H1 (cell line): Measurements from ENCODE around the gene SPEM1. TPM values are rescaled to one million over a fixed set of nuclear protein-coding genes. Genes with fewer than 3 reads are reported as not detected.

Experiments
- CTCF ChIA-PET: fragments of 300-600 bp; sonication (Branson Sonifier 250); formaldehyde crosslinking; loops from one replicate; lab custom pipeline; 2021; ENCODE audit not compliant: partially characterized antibody; lab: Charles Lee
- POLR2A ChIA-PET: fragments of 300-600 bp; sonication (Branson Sonifier 250); formaldehyde crosslinking; loops from one replicate; lab custom pipeline; 2021; ENCODE audit warnings: inconsistent platforms; ENCODE audit not compliant: partially characterized antibody; lab: Charles Lee
- DNase-seq, 2 experiments: peaks; one replicate each; pipeline versions ENCODE4 v3.0.0 to v3.0.0-alpha.2; 2010 to 2022; ENCODE audit warnings: low spot score in 2 of 2, low read depth in 1 of 2, mixed read lengths in 1 of 2
- FAIRE-seq: peaks from 2 replicates; lab custom pipeline; 2011; peaks lifted over from hg19 to GRCh38; lab: Jason Lieb, UNC
- H2AFZ ChIP-seq: 2 replicates; pipeline ENCODE4 v1.8.1; 2012; ENCODE audit warnings: low read length, inconsistent platforms
- H2AK5ac ChIP-seq: 2 replicates; pipeline ENCODE4 v1.6.1; 2013; ENCODE audit warnings: low read depth, low read length
- H2BK120ac ChIP-seq: replicated peaks from 2 replicates; pipeline ENCODE3; 2013; ENCODE audit warnings: low read depth, low read length, inconsistent platforms
- H2BK12ac ChIP-seq: 2 replicates; pipeline ENCODE4 v1.6.1; 2013; ENCODE audit warnings: low read depth, low read length
- H2BK15ac ChIP-seq: 2 replicates; pipeline ENCODE4 v1.6.1; 2013; ENCODE audit warnings: low read length
- H2BK20ac ChIP-seq: 2 replicates; pipeline ENCODE4 v1.6.1; 2013; ENCODE audit warnings: low read length
- H2BK5ac ChIP-seq: 2 replicates; pipeline ENCODE4 v1.6.1; 2013; ENCODE audit warnings: low read depth, low read length
- H3K14ac ChIP-seq: 2 replicates; pipeline ENCODE4 v1.6.1; 2013; ENCODE audit warnings: inconsistent platforms; ENCODE audit not compliant: insufficient read length
- H3K18ac ChIP-seq: 2 replicates; pipeline ENCODE4 v1.6.1; 2013; ENCODE audit warnings: low read length; ENCODE audit errors: extremely low read depth
- H3K23ac ChIP-seq: 2 replicates; pipeline ENCODE4 v1.6.1; 2013; ENCODE audit warnings: inconsistent platforms; ENCODE audit not compliant: insufficient read length
- H3K23me2 ChIP-seq: 2 replicates; pipeline ENCODE4 v1.6.1; 2013; ENCODE audit warnings: low read depth, low read length
- H3K27ac ChIP-seq: 2 replicates; pipeline ENCODE4 v1.6.1; 2011; ENCODE audit warnings: low read depth, low read length, inconsistent platforms
- H3K27me3 ChIP-seq, 4 experiments: replicated peaks in 1 of 4; 1 replicate in 1 of 4; 2 replicates in 3 of 4; pipeline versions ENCODE4 v1.6.1 to v1.8.1; 2011 to 2013; ENCODE audit warnings: low read length in 3 of 4, mild to moderate bottlenecking in 3 of 4, inconsistent platforms in 2 of 4, mixed read lengths in 2 of 4, moderate library complexity in 1 of 4; ENCODE audit not compliant: control insufficient read depth in 3 of 4, insufficient read depth in 3 of 4; ENCODE audit errors: extremely low read depth in 1 of 4
- H3K36me3 ChIP-seq, 4 experiments: 2 replicates each; pipeline versions ENCODE4 v1.6.1 to v1.8.1; 2011 to 2013; ENCODE audit warnings: mild to moderate bottlenecking in 4 of 4, low read length in 3 of 4, moderate library complexity in 2 of 4, control low read depth in 1 of 4, inconsistent platforms in 1 of 4; ENCODE audit not compliant: insufficient read depth in 4 of 4, control insufficient read depth in 2 of 4
- H3K4ac ChIP-seq: replicated peaks from 2 replicates; pipeline ENCODE3; 2013; ENCODE audit warnings: low read length, low read depth, mixed read lengths, inconsistent platforms; ENCODE audit not compliant: insufficient read length
- H3K4me1 ChIP-seq, 4 experiments: replicated peaks in 1 of 4; 1 replicate in 1 of 4; 2 replicates in 3 of 4; pipeline versions ENCODE4 v1.6.1 to v1.8.1; 2011 to 2013; ENCODE audit warnings: low read length in 3 of 4, inconsistent platforms in 2 of 4, mixed read lengths in 1 of 4; ENCODE audit not compliant: insufficient read depth in 4 of 4, control insufficient read depth in 3 of 4
- H3K4me2 ChIP-seq, 2 experiments: 2 replicates each; pipeline versions ENCODE4 v1.6.1 to v1.8.1; 2011 to 2013; ENCODE audit warnings: low read depth in 2 of 2, low read length in 2 of 2, control low read depth in 1 of 2, inconsistent platforms in 1 of 2, mild to moderate bottlenecking in 1 of 2; ENCODE audit not compliant: insufficient read depth in 1 of 2
- H3K4me3 ChIP-seq, 4 experiments: fragments of 200-600, 300-600 bp in 1 of 4; sonication (generic), shearing (Covaris generic), sonication (Bioruptor Twin) in 1 of 4; 2 replicates each; pipeline versions ENCODE4 v1.5.1 to v1.8.1; 2011 to 2016; ENCODE audit warnings: low read length in 4 of 4, low read depth in 3 of 4, control low read depth in 2 of 4, inconsistent platforms in 2 of 4, mild to moderate bottlenecking in 2 of 4, mixed read lengths in 1 of 4, moderate library complexity in 1 of 4; ENCODE audit not compliant: insufficient read depth in 2 of 4; ENCODE audit errors: extremely low read depth in 1 of 4
- H3K56ac ChIP-seq: replicated peaks from 2 replicates; pipeline ENCODE3; 2013; ENCODE audit warnings: low read depth, mild to moderate bottlenecking, mixed read lengths, low read length, inconsistent platforms; ENCODE audit not compliant: insufficient read length
- H3K79me1 ChIP-seq: 2 replicates; pipeline ENCODE4 v1.6.1; 2013; ENCODE audit warnings: low read depth, low read length, control low read depth
- H3K79me2 ChIP-seq, 2 experiments: 2 replicates each; pipeline versions ENCODE4 v1.6.1 to v1.8.1; 2012 to 2013; ENCODE audit warnings: low read length in 2 of 2, mild to moderate bottlenecking in 2 of 2, inconsistent platforms in 1 of 2; ENCODE audit not compliant: insufficient read depth in 2 of 2, control insufficient read depth in 1 of 2
- H3K9ac ChIP-seq, 4 experiments: replicated peaks in 1 of 4; 1 replicate in 1 of 4; 2 replicates in 3 of 4; pipeline versions ENCODE4 v1.6.1 to v1.8.1; 2011 to 2013; ENCODE audit warnings: low read depth in 3 of 4, low read length in 3 of 4, control low read depth in 2 of 4, mild to moderate bottlenecking in 2 of 4, moderate library complexity in 2 of 4, inconsistent platforms in 1 of 4; ENCODE audit errors: extremely low read depth in 1 of 4
- H3K9me3 ChIP-seq, 2 experiments: 2 replicates each; pipeline versions ENCODE4 v1.6.1 to v1.8.1; 2012 to 2013; ENCODE audit warnings: mild to moderate bottlenecking in 2 of 2, moderate library complexity in 2 of 2, control low read depth in 1 of 2, inconsistent platforms in 1 of 2, low read depth in 1 of 2, low read length in 1 of 2, mixed read lengths in 1 of 2; ENCODE audit not compliant: insufficient read depth in 2 of 2
- H4K20me1 ChIP-seq, 2 experiments: replicated peaks in 1 of 2; 2 replicates each; pipeline versions ENCODE3 to v1.8.1; 2011 to 2013; ENCODE audit warnings: inconsistent platforms in 2 of 2, low read length in 2 of 2, mild to moderate bottlenecking in 1 of 2; ENCODE audit not compliant: insufficient read depth in 2 of 2, control insufficient read depth in 1 of 2
- H4K5ac ChIP-seq: 2 replicates; pipeline ENCODE4 v1.6.1; 2013; ENCODE audit warnings: low read length, low read depth, mixed read lengths, inconsistent platforms; ENCODE audit not compliant: insufficient read length
- H4K8ac ChIP-seq: 2 replicates; pipeline ENCODE4 v1.8.0; 2013; ENCODE audit warnings: mild to moderate bottlenecking, moderate library complexity, low read length, inconsistent platforms; ENCODE audit not compliant: insufficient read depth; ENCODE audit errors: extremely low read depth
- H4K91ac ChIP-seq: replicated peaks from 2 replicates; pipeline ENCODE3; 2013; ENCODE audit warnings: low read length, mixed read lengths, inconsistent platforms; ENCODE audit not compliant: insufficient read length
- BACH1 ChIP-seq: IDR thresholded peaks from 2 replicates; pipeline ENCODE4 v1.6.1; 2012; ENCODE audit warnings: low read length, improper control_type of control experiment
- CBX5 ChIP-seq: fragments of 300-800, 300-1000 bp; sonication (generic); IDR thresholded peaks from 2 replicates; pipeline ENCODE4 v1.7.1; 2016; ENCODE audit warnings: antibody characterized with exemption, low read length, low read depth
- CREB1 ChIP-seq: IDR thresholded peaks from 2 replicates; pipeline ENCODE4 v1.6.1; 2012; ENCODE audit warnings: inconsistent platforms
- KDM5A ChIP-seq: fragments of 200-600 bp; IDR thresholded peaks from 2 replicates; pipeline ENCODE4 v1.7.1; 2012; ENCODE audit warnings: mild to moderate bottlenecking, low read length, inconsistent platforms, mixed read lengths
- MAX ChIP-seq: IDR thresholded peaks from 2 replicates; pipeline ENCODE4 v1.6.1; 2012; ENCODE audit warnings: inconsistent platforms
- POLR2A ChIP-seq, 2 experiments: IDR thresholded peaks; 1 replicate in 1 of 2; 2 replicates in 1 of 2; pipeline ENCODE4 v1.6.1; 2011; ENCODE audit warnings: low read depth in 2 of 2, low read length in 2 of 2, mild to moderate bottlenecking in 2 of 2; ENCODE audit errors: control extremely low read depth in 1 of 2
- POU5F1 ChIP-seq: IDR thresholded peaks from 2 replicates; pipeline ENCODE4 v1.6.1; 2011; ENCODE audit warnings: low read depth, mild to moderate bottlenecking, low read length, moderate library complexity
- SP1 ChIP-seq: IDR thresholded peaks from 2 replicates; pipeline ENCODE4 v1.6.1; 2011; ENCODE audit warnings: low read depth, low read length
- SP4 ChIP-seq: IDR thresholded peaks from 2 replicates; pipeline ENCODE4 v1.6.1; 2012; ENCODE audit warnings: low read length, inconsistent platforms
- SRF ChIP-seq: IDR thresholded peaks from 2 replicates; pipeline ENCODE4 v1.6.1; 2011; ENCODE audit warnings: mild to moderate bottlenecking, low read depth, low read length, moderate library complexity
- TAF1 ChIP-seq: IDR thresholded peaks from 2 replicates; pipeline ENCODE4 v1.6.1; 2011; ENCODE audit warnings: mild to moderate bottlenecking, low read depth, low read length
- YY1 ChIP-seq: IDR thresholded peaks from 2 replicates; pipeline ENCODE4 v1.6.1; 2011; ENCODE audit warnings: low read depth, mild to moderate bottlenecking, low read length
- ZNF274 ChIP-seq: IDR thresholded peaks from 2 replicates; pipeline ENCODE4 v1.7.0; 2012; ENCODE audit warnings: low read length, borderline replicate concordance; ENCODE audit errors: extremely low read depth
- WGBS, 2 experiments: shearing (Covaris generic) in 1 of 2; methylation state at CpG; one replicate each; pipeline versions ENCODE4 v1.1.6 to v1.1.7; 2013 to 2015; ENCODE audit warnings: low lambda C conversion rate in 2 of 2, mixed read lengths in 2 of 2, inconsistent platforms in 1 of 2, low coverage in 1 of 2, missing lambda C conversion rate in 1 of 2; ENCODE audit not compliant: insufficient replicate concordance in 2 of 2, insufficient coverage in 1 of 2, insufficient read length in 1 of 2; ENCODE audit errors: extremely low coverage in 1 of 2, missing lambda C conversion rate in 1 of 2; 5-methylcytosine and 5-hydroxymethylcytosine counted together
- polyA plus RNA-seq, 7 experiments: library from polyadenylated mRNA; depleted of rRNA in 3 of 7; stranded (reverse) in 5 of 7; unstranded in 2 of 7; fragments of >200 nt in 5 of 7; fragments of 200-250 nt in 2 of 7; gene quantifications; 1 replicate in 5 of 7; 2 replicates in 1 of 7; 4 replicates in 1 of 7; pipeline versions ENCODE4 v1.2.1 to v1.2.3, GENCODE V29; 2011 to 2013; ENCODE audit warnings: missing spikeins in 2 of 7, mixed read lengths in 2 of 7
- total RNA-seq: library from RNA; stranded (reverse); fragmentation: NEBNext Ultra II Directional; extraction: Animal tissue kit (Norgen Biotek cat#: 25700); gene quantifications from 2 replicates; pipeline ENCODE4 v1.2.1, GENCODE V29; 2021
- TF ChIP-seq, protein P1 (sequence below): IDR thresholded peaks from 2 replicates; pipeline ENCODE4 v1.6.1; 2012; ENCODE audit warnings: inconsistent platforms

SPEM1 gene
- total and polyA plus RNA-seq, 2 of the 8 experiments (the other 6 are each of a cell fraction or from before 2014, with no cell fraction given): not detected

- H3K4ac ChIP-seq: no peak overlapping the region
- no peak overlapping the region for H3K27ac ChIP-seq
- no peaks in the 10 kb centered on the region for H3K79me2 ChIP-seq
- no peak overlapping the region for H3K23ac ChIP-seq
- H2AFZ ChIP-seq: no peak overlapping the region
- no peak overlapping the region for H2BK5ac ChIP-seq
- no peak overlapping the region for H3K9ac ChIP-seq
- no peak overlapping the region for H3K14ac ChIP-seq
- H3K36me3 ChIP-seq: no peaks in the 10 kb centered on the region
- CTCF ChIA-PET: interaction anchor here (0.6 to 3.3 kb wide), 3 partner anchors 10 to 87 kb away, joined by 3 to 17 read pairs (median 8); partner anchors contain the start of gene TMEM102
- no peaks in the 10 kb centered on the region; a peak in 1 of 7 replicates for H3K27me3 ChIP-seq
- no peak overlapping the region for H4K5ac ChIP-seq
- H3K4me1 ChIP-seq: no peaks in the 10 kb centered on the region; a peak in 1 of 7 replicates
- no peak overlapping the region for H2BK120ac ChIP-seq
- H3K79me1 ChIP-seq: no peaks in the 10 kb centered on the region
- no peak overlapping the region for H3K56ac ChIP-seq
- no peaks in the 10 kb centered on the region for H3K9me3 ChIP-seq
- H3K23me2 ChIP-seq: no peaks in the 10 kb centered on the region
- peaks cover 0 to 3% of the 10 kb centered on the region in 2 experiments for H4K20me1 ChIP-seq
- no peak for DNase-seq
- POLR2A ChIA-PET: interaction anchor here (0.9 to 2.0 kb wide), 4 partner anchors 9 to 59 kb away, joined by 3 to 6 read pairs (median 5); no protein-coding TSS in a partner anchor
- no peak overlapping the region for H3K4me3 ChIP-seq
- WGBS, 2 experiments: 96% methylated on average over 30 of the region's 33 CpGs; no CpG with 5 or more reads in 1 of the 2 experiments
- H2BK20ac ChIP-seq: no peak overlapping the region
- H4K91ac ChIP-seq: no peak overlapping the region
- H4K8ac ChIP-seq: no peak overlapping the region; the same call in 1 of the 2 replicates
- no peak overlapping the region for H3K18ac ChIP-seq
- no peak for FAIRE-seq
- H2AK5ac ChIP-seq: no peak overlapping the region
- H3K4me2 ChIP-seq: no peak overlapping the region
- H2BK12ac ChIP-seq: no peak overlapping the region
- no peak overlapping the region for H2BK15ac ChIP-seq
- no peak for TF ChIP-seq SRF
- TF ChIP-seq SP1: no peak
- TF ChIP-seq KDM5A: no peak
- TF ChIP-seq YY1: no peak
- TF ChIP-seq SP4: no peak
- no peak for TF ChIP-seq MAX
- no peak for TF ChIP-seq BACH1
- TF ChIP-seq, protein P1, sequence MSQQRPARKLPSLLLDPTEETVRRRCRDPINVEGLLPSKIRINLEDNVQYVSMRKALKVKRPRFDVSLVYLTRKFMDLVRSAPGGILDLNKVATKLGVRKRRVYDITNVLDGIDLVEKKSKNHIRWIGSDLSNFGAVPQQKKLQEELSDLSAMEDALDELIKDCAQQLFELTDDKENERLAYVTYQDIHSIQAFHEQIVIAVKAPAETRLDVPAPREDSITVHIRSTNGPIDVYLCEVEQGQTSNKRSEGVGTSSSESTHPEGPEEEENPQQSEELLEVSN: no peak
- no peak for TF ChIP-seq POLR2A (IDR thresholded peaks at IDR 0.05; ENCODE audit: control extremely low read depth in 1 of 2, low read depth in 2 of 2, low read length in 2 of 2)
- no peak for TF ChIP-seq POU5F1
- no peak for TF ChIP-seq ZNF274
- TF ChIP-seq CREB1: no peak
- no peak for TF ChIP-seq CBX5
- TF ChIP-seq TAF1: no peak
Measured at GRCh38 chr17:7426203-7426863, 6.2 kb downstream of the SPEM1 start.
